Urinary bladder (tissue), 2 donors: Measurements from ENCODE around the gene HMGB3. TPM values are rescaled to one million over a fixed set of nuclear protein-coding genes. Genes with fewer than 3 reads are reported as not detected.

ENCODE experiments used
- polyA plus RNA-seq: library from polyadenylated mRNA; stranded (reverse); fragments of 200-250 nt; gene quantifications from one replicate; pipeline ENCODE4 v1.2.3, GENCODE V29; 2013
- small RNA-seq: library from RNA; depleted of rRNA; stranded (forward); fragments of <200 nt; gene quantifications from one replicate; pipeline ENCODE3, GENCODE V24; 2014
- total RNA-seq: library from RNA; depleted of rRNA; stranded (reverse); fragments of >200 nt; gene quantifications from one replicate; pipeline ENCODE4 v1.2.3, GENCODE V29; 2014
- donor health status: healthy.

Gene HMGB3
- total and polyA plus RNA-seq, 2 donors, result 9.9 to 12.3 TPM

Small RNA genes lying within 50 kb of the gene (small RNA-seq; reads per million reads assigned to genes)
- gene RNA5SP525, result not detected
- gene RNU6-383P, result not detected
- gene RPL12P50, result not detected

Other genes with a start within 250 kb of the HMGB3 start
- gene CD99L2, start 84.7 kb upstream of the HMGB3 start, total RNA-seq, result 24.8 TPM
- 54.4 TPM for gene CD99L2, start 84.7 kb upstream of the HMGB3 start, polyA plus RNA-seq
- gene GPR50, start 193.2 kb downstream of the HMGB3 start, total RNA-seq, result 0.26 TPM
- gene GPR50, start 193.2 kb downstream of the HMGB3 start, polyA plus RNA-seq, result not detected